Stimulated activated CD8-positive, alpha-beta memory T cell treated with anti-CD3 and anti-CD28 coated beads, Interleukin-7, amount 100 ng/mL, for 1 hour (primary cell): ENCODE data around the gene WDR37.
"Not testable (repeated sequence)": the region's sequence is repeated elsewhere in the genome, so short reads cannot be mapped to it uniquely, and the experiment has no call there.

Experiments
- DNase-seq, 2 donors: peaks; one replicate each; pipeline ENCODE4 v3.0.0-alpha.2; 2020; ENCODE audit warnings: low read depth in 2 of 2

Gene WDR37, protein sequence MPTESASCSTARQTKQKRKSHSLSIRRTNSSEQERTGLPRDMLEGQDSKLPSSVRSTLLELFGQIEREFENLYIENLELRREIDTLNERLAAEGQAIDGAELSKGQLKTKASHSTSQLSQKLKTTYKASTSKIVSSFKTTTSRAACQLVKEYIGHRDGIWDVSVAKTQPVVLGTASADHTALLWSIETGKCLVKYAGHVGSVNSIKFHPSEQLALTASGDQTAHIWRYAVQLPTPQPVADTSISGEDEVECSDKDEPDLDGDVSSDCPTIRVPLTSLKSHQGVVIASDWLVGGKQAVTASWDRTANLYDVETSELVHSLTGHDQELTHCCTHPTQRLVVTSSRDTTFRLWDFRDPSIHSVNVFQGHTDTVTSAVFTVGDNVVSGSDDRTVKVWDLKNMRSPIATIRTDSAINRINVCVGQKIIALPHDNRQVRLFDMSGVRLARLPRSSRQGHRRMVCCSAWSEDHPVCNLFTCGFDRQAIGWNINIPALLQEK

DNA sequence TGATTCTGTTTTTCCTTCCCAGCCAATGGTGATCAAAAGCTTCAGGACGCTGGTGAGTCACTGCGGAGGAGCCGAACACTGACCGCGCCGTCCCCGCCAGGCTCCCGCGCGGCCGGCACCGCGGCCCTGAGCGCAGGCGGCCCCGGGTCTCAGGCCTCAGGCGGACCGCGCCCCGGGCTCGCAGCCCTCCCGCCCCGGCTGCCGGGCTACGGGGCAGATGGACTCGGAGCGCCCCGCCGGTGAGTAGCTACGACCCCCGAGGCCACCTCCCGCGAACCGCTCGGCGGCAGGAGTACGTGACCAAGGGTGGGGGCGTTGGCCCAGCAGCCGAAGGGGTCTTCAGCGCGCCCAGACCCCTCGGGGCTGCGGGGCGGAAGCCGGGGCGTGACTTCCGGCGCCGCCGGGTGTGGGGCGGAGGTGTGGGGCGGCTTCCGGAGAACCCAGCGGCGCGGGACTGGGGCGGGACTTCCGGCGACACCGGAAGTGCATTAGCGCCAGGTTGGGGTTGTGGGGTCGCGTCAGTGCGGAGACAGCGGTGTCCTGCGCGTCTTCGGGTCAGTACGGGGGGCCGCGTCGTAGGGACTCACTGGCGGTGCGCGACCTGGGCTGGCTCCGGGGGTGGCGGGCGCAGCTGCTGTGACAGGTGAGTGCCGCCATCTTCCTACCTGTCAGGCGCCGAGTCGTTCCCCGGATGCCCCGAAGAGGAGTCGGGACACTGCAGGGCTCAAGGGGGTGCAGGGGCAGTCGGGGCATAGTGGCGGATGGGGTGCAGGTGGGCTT, at the start of gene WDR37:
WDR37 (plus strand) TSS at position 60 of the 780 bp plus-strand sequence. CDS start 15,771 bp downstream, outside the sequence.
- peak; percentile 78 to 80 for DNase-seq

DNA sequence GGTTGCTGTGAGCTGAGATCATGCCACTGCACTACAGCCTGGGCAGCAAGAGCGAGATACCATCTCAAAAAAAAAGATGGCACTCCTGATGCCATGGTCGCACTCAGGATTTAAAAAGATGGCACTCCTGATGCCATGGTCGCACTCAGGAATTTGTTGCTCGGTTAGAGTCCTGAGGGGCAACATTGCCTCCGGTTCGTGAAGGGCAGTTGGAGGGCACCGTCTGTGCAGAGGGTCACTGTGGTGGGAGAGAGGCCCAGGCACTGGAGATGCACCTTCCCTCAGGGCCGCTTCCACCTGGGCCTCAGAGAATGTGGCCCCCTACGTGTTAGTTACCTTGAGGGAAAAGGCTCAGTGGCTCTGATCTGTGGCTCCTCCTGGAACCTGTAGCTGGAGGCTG, 49.6 kb upstream of the WDR37 start:
- DNase-seq = no peak

DNA sequence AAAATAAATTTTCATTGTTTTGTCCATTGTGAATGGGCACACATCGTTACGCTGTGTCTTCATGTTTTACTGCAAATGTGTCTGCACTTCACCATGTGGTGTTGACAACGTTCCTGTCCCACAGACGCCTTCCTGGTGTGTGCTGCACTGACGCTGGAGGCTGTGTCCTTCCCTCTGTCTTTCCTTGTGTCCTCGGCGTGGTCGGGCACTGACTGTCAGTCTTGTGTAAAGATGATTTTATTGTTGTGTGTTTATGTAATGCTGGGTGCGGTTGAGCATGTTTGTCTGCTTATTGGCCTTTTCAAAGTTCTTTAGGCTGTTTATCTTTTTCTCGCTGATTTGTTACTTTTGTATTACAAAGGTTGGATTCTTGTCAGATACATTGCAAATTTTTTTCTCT, 48.6 kb upstream of the WDR37 start:
- DNase-seq = no peak

DNA sequence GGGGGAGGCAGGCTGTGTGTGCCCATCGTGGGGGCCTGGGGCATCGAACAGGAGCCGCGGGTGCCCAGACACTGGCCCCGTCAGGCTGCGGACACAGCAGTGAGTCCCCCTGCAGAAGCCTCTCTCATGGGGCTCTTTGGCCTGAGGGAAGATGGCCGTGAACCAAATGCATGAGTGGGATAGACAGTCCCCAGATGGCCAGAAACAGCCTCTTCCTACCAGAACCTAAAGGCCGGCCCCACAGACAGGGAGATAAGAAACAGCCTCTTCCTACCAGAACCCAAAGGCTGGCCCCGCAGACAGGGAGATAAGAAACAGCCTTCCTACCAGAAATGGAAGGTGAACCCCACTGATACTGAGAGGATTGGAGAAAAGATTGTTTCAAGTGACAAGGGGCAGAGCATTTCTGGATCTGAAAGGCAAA, 47.1 kb upstream of the WDR37 start:
- no peak for DNase-seq

DNA sequence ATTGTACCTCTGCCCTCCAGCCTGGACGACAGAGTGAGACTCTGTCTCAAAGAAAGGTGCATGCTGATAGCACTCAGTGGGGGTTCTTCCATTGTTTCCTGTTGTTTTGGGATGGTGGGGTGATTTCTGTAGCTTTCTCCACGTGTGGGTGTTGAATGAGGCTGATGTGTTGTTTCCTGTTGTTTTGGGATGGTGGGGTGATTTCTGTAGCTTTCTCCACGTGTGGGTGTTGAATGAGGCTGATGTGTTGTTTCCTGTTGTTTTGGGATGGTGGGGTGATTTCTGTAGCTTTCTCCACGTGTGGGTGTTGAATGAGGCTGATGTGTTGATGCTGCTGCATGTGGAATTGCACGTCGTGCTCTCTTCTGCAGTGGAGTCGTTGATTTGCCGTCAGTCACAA, 46.2 kb upstream of the WDR37 start:
- DNase-seq = not testable (repeated sequence)

DNA sequence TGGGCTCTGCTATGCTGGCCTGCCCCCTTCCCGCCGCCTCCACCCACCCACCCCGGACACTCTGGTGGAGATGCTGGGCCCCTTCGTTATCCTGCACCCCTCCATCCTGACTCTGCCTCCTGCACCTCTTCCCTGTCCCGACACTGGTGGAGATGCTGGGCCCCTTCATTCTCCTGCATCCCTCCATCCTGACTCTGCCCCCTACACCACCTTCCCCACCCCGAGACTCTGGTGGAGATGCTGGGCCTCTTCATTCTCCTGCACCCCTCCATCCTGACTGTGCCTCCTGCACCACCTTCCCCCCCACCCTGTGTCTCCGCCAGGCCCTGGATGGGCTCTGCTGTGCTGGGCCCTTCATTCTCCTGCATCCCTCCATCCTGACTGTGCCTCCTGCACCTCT, 45.5 kb upstream of the WDR37 start:
- no peak for DNase-seq

DNA sequence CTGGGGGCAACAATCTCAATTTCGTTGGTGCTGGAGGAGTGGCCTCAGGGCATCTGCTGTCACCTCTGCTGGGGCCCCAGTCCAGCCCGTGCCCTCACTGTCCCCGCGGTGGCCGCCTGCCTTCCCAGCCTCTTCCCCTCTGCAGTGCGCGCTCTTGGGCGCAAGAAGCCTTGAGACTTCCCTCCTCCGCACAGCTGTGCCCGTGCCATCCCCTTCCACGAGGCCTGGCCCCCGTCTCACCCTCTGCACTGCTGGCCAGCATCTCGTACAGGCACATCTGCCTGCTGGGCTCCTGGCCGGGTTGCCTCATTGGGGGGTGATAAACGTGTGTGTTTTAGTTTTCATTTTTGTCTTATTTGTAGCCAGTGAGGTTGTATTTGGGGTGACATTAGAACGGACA, 44.5 kb upstream of the WDR37 start:
- no peak for DNase-seq

DNA sequence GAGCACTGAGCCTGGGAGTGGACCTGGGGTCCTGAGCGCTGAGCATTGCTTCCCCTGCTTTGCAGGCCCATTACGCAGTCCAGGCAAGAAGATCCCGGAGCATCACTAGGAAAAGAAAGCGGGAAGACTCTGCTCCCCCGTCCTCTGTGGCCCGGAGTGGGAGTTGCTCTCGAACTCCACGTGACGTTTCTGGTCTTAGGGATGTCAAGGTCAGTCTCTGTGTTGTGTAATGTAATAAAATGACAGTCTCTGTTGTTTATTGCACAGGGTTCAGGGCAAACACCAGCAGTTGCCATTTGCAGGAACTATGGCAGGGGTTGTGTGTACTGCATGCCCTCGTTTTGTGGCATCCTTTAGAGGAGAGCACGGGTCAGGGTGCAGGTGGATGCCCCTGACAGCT, 40.5 kb upstream of the WDR37 start:
- no peak for DNase-seq

DNA sequence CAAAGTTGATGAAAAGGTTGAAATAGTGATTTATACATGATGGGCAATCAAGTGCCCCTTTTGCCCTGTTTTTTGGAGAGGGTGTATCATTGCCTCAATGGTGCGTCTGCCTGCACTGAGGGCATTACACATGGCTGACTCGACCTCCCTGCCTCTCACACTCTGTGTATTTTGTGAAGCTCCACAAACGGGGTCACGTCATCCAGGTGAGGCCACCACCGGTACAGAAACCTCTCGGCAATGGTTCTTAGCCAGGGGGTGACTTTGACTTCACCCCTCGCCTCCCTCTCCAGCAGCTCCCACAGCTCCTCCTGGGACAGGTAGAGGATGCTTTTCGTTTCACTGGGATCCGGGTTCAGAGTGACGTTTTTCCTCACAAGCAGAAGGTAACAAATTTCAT, 36.8 kb upstream of the WDR37 start:
- no peak for DNase-seq

DNA sequence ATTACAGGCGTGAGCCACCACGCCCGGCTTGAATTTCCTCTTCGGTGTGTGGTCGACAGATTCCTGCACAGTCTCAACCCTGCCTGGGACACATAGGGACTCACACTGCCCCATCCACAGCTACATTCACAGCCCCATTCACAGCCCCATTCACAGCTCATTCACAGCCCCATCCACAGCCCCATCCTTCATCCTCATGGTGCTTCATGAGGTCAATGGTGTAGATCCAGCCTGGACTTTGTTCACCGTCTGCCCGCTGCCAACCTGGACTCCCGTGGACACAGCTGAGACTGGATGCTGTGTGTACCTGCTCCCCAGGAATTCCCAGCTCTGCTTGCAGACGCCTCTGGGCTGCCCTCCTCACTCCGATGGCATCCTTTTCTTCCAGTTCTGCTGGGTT, 35.7 kb upstream of the WDR37 start:
- DNase-seq = no peak

DNA sequence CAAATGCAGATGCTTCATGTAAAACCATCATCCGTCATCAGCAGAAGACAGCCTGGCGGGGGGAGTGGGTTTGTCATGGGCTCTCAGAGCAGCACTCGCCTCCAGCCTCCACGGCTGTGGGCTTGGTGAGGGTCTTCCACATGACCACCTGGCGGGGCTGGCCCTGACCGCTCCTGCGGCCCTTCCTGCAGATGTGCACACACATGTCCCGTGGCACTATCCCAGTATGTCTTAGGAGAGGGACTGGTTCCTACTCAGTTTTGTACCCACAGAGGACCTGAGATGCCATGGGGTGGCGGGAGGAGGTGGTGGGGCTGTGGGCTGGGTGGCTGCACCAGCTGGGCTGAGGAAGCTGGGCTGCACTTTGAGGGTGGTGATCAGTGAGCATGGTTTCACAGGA, 35.2 kb upstream of the WDR37 start:
- DNase-seq = no peak

DNA sequence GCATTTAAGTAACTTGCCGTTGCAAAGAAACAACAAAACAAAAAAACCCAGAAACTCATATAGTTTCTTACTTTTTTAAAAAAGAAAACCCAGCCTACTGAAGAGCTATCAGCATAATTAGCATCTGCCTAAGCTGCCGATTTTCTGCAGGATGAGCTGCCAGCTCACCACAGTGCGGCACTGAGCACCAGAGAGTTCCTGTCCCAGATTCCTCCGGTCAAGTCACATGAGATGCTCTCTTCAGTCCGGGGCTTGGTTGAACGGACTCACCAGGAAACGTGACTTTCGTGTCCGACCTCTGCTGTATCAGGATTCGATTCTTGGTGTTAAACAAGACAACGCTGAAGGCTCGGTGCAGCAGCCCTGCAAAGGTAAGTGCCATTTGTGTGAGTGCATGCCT, 33.8 kb upstream of the WDR37 start:
- DNase-seq = no peak

DNA sequence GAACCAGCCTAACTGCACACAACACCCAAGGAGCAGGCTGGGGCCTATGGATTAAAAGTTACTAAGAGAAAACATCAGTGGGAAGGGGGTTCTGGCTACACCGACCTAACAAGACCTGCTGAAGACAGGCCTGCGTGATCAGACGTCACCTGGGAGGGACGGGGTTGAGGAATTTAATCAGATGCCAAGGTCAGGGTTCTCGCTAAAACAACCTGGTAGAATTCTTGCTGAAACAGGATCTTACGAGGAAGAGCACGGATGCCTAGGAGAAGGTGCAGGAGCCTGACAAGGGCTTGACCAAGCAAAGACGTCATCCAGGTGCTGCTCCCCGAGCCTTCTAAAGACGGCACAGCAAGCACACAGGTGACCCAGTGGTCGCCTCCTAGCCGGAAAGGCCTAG, 32.1 kb upstream of the WDR37 start:
- no peak for DNase-seq

DNA sequence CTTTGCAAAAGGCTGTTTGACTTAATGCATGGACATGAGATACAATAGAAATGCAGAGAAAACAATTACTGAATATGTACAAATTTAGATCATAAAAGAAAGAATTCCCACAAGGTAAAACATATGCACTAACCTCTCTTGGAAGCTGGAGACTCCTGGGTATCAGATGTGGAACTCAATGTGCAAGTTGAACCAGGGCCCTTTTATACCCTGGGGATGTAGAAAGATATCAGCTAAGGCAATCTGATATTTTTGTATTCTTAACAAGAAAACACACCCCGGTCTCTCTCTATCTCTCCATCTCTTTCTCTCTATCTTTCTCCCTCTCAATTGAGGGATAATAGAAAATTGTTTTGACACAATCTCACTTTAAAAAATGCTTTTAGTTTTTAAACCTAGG, 30.5 kb upstream of the WDR37 start, which contains the start of gene IDI2:
IDI2 (minus strand) TSS at position 177 of the 400 bp plus-strand sequence. CDS start 1,136 bp downstream, outside the sequence.
- no peak for DNase-seq

DNA sequence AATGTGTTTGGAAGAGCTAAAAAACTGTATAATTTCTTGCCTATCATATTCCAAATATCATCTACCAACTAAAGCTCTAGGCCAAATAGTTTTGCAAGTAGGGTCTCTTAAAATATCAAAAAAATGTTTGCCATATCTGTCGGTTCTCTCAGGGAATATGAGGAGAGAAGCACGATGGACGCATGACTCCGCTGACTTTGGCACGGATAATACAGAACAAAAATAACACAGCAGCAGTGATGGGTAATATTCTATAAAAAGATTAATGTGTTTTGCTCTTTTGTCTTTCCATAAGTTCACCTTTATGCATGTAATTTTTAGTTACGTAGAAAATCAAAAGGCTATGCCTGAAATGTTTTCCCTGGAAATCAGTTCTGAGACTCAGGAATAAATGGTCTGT, 29.6 kb upstream of the WDR37 start:
- no peak for DNase-seq

DNA sequence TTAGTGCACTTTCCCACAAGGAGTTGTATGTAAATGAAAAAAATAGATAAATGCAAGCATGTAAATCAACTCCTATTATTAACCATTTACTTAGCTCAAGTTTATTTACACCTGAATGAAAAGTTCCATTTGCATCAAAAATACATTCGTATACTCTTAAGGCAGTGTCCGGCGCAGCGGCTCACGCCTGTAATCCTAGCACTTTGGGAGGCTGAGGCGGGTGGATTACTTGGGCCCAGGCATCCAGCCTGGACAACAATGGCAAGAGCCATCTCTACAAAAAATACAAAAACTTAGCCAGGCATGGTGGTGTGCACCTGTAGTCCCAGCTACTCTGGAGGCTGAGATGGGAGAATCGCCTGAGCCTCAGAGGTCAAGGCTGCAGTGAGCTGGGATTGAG, 26.3 kb upstream of the WDR37 start:
- DNase-seq = no peak

DNA sequence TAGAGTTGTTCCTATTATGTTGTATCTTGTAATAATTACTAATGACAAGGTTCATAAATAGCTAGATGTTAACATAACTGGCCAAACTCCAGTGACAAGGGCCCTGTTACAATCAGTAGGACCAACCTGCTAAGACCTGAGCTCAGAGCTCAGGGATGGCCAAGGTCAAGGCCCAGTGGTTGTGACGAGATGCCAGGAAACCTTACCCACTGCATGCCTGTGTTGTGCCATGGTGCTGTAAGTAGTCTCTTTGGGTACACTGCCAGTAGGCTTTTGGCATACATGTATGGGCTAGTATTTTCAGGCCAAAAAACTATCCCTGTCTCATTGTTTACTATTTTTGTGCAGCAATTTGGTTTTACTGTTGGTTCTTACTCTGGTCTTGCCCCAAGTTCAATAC, 22.6 kb upstream of the WDR37 start:
- no peak for DNase-seq

DNA sequence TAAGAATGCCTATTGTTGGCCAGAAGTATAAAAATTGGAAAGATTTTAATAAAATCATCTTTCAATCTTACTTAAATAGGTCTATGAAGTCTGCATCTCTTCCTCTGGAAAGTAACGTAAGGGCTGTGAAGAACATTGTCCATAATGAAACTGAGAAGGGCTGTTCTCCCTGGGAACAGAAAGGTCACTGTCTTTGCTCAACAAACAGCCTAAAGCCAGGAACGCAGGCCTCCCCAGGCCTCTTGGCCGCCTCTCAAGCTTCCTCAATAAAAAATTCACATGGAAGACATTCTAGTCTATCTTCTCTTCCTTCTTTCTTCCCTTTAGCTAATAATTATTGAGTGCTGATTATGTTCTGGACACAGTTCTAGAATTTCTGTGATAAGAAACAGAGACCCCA, 21.4 kb upstream of the WDR37 start:
- DNase-seq = no peak

DNA sequence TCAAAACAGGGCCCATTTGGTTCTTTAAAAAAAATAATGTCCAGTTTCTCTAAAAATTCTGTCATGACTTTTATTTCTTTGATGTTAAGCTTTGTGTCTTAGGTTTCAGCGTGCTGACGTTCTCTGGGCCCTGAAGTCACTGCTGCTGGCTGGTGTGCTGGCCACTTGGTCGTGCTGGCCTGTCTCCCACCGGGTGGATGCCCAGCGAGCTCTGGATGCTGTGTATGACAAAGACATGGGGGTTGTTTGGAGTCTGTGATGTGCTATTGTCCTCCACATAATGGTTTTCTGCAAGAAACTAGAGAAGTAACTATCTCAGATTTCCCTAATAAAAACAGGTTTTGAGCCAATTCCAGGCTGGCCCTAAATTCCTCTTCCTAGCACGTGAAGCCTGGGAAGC, 21.0 kb upstream of the WDR37 start:
- no peak for DNase-seq

DNA sequence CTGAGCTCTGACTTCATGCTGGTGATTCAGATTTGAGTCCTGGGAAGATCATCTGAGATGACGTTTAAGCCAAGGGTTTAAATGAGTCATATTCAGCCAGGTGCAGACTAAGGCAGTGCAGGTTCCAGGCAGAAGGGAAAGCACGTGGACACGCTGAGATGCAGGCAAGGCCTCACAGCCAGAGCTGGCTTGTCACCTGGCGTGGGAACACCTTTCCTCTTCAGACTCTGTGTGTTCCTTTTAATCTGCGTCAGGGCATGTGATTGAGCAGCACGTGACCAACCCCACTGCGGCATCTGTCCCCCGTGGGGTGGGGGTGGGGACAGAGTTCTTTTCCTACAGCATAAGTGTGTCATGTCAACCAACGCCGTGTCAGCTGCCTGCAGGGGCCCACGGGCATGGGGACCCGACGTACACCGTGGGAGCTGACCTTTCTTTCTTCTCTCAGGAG, 19.8 kb upstream of the WDR37 start:
- no peak for DNase-seq

DNA sequence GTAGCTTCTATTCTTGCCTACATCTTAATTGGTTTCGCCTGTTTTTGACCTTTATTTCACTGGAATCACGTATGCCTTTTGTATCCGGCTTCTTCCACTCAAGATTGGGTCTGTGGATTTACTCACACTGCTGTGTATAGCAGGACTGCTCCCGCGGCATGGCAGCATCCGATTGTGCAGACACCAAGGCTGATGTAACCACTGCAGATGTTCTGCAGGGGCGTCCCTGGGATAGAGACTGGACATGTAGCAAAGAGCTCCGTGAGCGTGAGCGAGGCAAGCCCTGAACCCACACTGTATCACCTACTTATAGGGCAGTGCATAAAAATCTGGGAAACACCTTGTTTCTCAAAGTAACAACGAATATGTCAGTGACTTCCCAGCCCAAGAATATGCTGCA, 19.1 kb upstream of the WDR37 start:
- DNase-seq = no peak

DNA sequence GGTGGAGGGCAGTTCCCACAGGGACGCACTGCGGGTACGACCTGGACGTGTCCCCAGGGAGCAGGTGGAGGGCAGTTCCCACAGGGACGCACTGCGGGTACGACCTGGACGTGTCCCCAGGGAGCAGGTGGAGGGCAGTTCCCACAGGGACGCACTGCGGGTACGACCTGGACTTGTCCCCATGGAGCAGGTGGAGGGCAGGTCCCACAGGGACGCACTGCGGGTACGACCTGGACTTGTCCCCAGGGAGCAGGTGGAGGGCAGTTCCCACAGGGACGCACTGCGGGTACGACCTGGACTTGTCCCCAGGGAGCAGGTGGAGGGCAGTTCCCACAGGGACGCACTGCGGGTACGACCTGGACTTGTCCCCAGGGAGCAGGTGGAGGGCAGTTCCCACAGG, 17.4 kb upstream of the WDR37 start:
- DNase-seq = not testable (repeated sequence)

DNA sequence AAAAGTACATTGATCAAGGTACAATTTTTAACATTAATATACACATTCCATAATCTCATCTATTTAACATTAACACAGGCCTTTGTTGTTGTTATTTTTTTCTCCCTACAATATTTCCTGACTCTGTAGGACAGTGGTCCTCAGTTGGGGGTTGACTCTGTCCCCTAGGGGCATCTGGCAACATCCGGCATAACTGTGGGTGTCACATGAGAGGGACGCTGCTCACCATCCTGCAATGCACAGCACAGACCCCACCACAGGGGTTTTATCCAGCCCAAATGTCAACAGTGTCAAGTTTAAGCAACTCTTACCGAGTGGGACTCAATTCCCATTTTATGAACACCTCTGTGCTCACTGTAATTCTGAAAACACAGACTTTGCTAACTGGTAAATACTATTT, 16.1 kb upstream of the WDR37 start:
- no peak for DNase-seq
